Subcutaneous adipose tissue (tissue), 4 donors: ENCODE data around the gene LST1. TPM values are rescaled to one million over a fixed set of nuclear protein-coding genes. Genes with fewer than 3 reads are reported as not detected.

ENCODE experiments used
- CTCF ChIP-seq: fragments of 450-650 bp; IDR thresholded peaks from one replicate; pipeline ENCODE4 v1.5.1; 2016; ENCODE audit warnings: low read depth, mild to moderate bottlenecking, control low read depth, antibody characterized with exemption, moderate library complexity
- total RNA-seq, 4 donors: library from RNA; depleted of rRNA; stranded (reverse); fragments of >200 nt; gene quantifications; one replicate each; pipeline ENCODE4 v1.1.0, GENCODE V29; 2016

The LST1 gene
- total RNA-seq, result 10 to 100 TPM; 10.4 to 53.9 (median 12.5) TPM

- no peak for TF ChIP-seq CTCF
Observed at GRCh38 chr6:31586008-31586407, at the start of gene LST1. LST1 (plus strand) TSS chr6:31586277; CDS start chr6:31587300, 1,023 bp downstream.

- TF ChIP-seq CTCF, result no peak
Observed at GRCh38 chr6:31538805-31539400, 47.2 kb upstream of the LST1 start.

- TF ChIP-seq CTCF, result no peak
Observed at GRCh38 chr6:31540640-31541039, 45.4 kb upstream of the LST1 start.

GRCh38 chr6:31541059-31541657 lies 44.9 kb upstream of the LST1 start:
- no peak for TF ChIP-seq CTCF

GRCh38 chr6:31541658-31542521 lies 44.2 kb upstream of the LST1 start, which contains the start of gene DDX39B:
DDX39B (minus strand) TSS chr6:31542003; CDS start chr6:31540532, 1,471 bp downstream.
- no peak for TF ChIP-seq CTCF

- TF ChIP-seq CTCF, result no peak
Observed at GRCh38 chr6:31543639-31544038, 42.4 kb upstream of the LST1 start.

GRCh38 chr6:31544676-31545075 lies 41.4 kb upstream of the LST1 start:
- no peak for TF ChIP-seq CTCF
